IPS-18c (cell line): ENCODE results near the gene MYO18B.

Source experiments
- H3K4me3 ChIP-seq: 2 replicates; pipeline ENCODE4 v1.7.0; 2013; ENCODE audit warnings: low read depth, mild to moderate bottlenecking, low read length, moderate library complexity; ENCODE audit not compliant: insufficient read depth
- H3K9me3 ChIP-seq: one replicate; pipeline ENCODE4 v1.6.1; 2013; ENCODE audit warnings: mild to moderate bottlenecking, low read length, moderate library complexity; ENCODE audit not compliant: control insufficient read depth, insufficient read depth

Gene MYO18B

GRCh38 chr22:25845985-25846745 lies 104.2 kb downstream of the MYO18B start:
- H3K4me3 ChIP-seq: no peak overlapping the region
- no peaks in the 10 kb centered on the region for H3K9me3 ChIP-seq

GRCh38 chr22:25847451-25847850 lies 105.5 kb downstream of the MYO18B start:
- H3K4me3 ChIP-seq: no peak overlapping the region
- peaks cover 2% of the 10 kb centered on the region for H3K9me3 ChIP-seq

GRCh38 chr22:25848954-25849353 lies 107.0 kb downstream of the MYO18B start:
- Histone ChIP-seq H3K4me3 (no peak overlapping the region), H3K9me3 (peaks cover 2% of the 10 kb centered on the region)

DNA sequence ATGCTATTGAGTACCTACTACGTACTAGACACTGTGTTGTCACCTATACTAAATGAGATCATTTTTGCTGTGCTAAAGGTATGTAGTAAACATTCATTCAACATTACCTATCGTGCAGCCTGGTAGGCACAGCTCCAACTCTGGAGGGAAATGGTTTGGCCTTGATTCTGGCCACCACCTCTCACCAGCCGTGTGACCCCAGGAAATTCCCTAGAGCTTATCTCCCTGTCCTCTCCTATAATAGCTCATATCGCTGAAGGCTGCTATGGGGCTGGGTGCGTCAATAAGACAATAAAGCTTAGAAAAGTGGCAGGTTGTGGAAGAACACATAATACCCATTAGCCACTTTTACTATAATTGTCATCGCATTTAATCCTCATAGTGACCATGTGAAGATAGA lies 107.5 kb downstream of the MYO18B start:
- Histone ChIP-seq H3K4me3 (no peak overlapping the region), H3K9me3 (peaks cover 2% of the 10 kb centered on the region)

- no peak overlapping the region for H3K4me3 ChIP-seq
- peaks cover 2% of the 10 kb centered on the region for H3K9me3 ChIP-seq
Observed at GRCh38 chr22:25852223-25852622, 110.2 kb downstream of the MYO18B start.

DNA sequence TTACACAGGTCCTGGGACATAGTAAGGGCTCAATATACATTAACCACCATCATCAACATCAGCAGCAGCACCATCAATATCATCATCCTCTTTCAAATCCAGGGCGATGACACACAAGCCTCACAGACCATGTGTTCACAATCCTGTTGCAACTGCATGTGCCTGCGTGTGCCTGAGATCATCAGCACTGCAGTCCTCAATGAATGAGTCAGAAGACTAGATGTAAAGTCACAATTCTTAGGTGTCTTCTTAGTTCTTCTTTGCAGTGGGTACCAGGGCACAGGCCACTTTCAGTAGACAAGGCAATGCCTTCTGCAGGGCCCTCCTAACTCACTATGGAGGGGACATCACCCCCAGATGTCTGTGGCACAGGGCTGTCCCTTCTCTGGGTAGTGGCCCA lies 111.1 kb downstream of the MYO18B start:
- peaks cover 2% of the 10 kb centered on the region for H3K9me3 ChIP-seq
- no peak overlapping the region for H3K4me3 ChIP-seq

DNA sequence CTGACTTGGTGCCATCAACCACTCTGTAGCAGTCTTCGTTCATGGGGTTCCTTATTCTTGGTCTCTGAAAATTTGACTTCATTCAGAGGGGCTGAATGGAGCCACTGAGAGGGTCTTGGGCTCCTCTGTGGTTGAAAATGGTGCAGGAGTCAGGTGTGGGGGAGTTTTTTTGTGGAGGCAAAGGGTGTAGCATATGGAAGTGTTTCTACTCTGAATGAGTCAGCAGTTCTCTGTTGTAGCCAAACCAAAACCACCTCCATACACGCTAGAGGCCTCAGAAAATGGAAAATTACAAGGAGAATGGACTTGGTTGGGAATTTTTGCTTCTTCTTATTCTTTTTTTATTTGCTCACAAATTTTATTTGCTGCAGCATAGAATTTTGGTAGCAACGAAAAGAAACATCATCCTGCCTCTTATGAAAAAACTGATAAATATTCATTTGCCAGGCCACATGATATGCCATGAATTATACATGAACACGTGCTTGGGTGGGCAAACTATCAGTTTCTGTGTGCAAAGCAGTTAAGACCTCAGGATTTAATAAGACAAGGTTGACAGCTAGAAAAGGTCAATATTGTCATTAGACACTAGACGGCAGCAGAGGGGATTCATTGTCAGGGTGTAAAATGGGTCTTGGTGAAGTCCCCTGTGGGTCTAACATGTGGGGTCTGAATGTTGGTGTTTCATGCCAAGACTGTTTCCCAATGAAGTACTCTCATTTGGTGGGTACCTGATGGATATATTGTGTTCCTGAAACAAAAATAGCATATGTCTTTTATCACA lies 111.7 kb downstream of the MYO18B start:
- Histone ChIP-seq H3K9me3 (peaks cover 2% of the 10 kb centered on the region), H3K4me3 (no peak overlapping the region)

GRCh38 chr22:25869771-25870170 lies 127.8 kb downstream of the MYO18B start:
- H3K9me3 ChIP-seq: no peaks in the 10 kb centered on the region

GRCh38 chr22:25874327-25874726 lies 132.3 kb downstream of the MYO18B start:
- Histone ChIP-seq H3K9me3 (no peaks in the 10 kb centered on the region), H3K4me3 (no peak overlapping the region)

More at GRCh38 chr22:25869771-25870170, 127.8 kb downstream of the MYO18B start:
- no peak overlapping the region for H3K4me3 ChIP-seq

GRCh38 chr22:25875461-25875860 lies 133.5 kb downstream of the MYO18B start:
- no peaks in the 10 kb centered on the region for H3K9me3 ChIP-seq
- H3K4me3 ChIP-seq: no peak overlapping the region

- H3K4me3 ChIP-seq: no peak overlapping the region
- H3K9me3 ChIP-seq: no peaks in the 10 kb centered on the region
Observed at GRCh38 chr22:25876871-25877270, 134.9 kb downstream of the MYO18B start.

- Histone ChIP-seq H3K4me3 (no peak overlapping the region), H3K9me3 (no peaks in the 10 kb centered on the region)
Observed at GRCh38 chr22:25878933-25879332, 136.9 kb downstream of the MYO18B start.

DNA sequence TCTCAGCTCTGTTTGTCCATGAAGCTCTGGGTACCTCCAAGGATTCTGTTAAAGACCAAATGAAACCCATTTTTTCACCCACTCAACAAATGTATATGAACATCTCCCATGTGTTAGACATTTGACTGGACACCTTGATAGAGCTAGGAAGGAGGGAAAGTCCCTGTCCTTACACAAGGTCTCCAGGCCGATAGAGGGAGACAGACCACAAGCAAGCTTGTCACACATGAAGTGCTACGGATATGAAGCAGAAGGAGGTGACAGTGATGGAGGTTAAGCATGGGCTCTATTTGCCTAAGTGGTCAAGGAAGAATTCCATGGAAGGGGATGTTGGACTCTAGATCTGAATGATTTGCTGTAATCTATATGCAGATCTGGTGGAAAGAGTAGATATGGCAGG lies 138.5 kb downstream of the MYO18B start:
- Histone ChIP-seq H3K4me3 (no peak overlapping the region), H3K9me3 (no peaks in the 10 kb centered on the region)

DNA sequence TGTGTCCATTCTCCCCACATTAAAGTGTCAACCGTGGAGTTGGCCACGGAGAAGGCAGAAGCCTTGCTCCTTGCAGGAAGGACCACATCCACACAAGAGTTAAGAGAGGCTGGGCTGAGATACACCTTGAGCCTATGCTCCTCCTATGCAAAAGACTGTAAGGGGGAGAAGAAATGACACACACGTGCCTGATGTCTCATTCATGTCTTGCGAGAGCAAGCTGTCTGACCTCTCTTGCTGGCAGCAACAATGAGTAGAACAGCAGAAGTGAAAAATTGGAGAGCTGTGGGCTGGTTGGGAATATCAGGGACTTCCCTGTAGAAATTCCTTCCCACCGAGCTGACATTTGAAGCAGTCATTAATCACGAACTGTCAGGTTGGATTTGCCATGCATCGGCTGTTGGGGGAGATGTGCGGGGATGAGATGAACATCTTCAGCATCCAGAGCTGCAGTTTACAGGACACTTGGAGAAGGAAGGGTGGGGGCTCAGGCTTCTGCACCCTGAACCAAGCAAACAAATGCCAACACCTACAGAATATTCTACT lies 139.3 kb downstream of the MYO18B start:
- Histone ChIP-seq H3K9me3 (no peaks in the 10 kb centered on the region), H3K4me3 (no peak overlapping the region)

DNA sequence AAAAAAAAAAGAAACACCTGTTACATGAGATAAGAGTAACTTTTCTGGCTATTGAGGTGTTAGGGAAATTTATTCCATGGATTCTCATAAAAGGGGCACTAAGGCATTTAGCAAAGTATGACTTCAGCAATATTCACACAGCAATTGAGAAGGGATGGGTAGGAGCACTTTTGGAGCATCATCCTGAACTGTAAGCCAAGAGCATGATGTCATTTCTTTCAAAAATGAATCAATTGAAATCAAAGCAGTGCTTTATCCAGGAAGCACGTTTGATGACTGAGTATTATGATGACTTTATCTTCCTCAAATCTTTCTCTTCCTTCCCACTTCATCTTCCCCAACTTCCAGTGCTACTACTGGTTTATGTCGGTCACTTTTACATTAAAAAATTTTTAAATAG lies 140.4 kb downstream of the MYO18B start:
- Histone ChIP-seq H3K4me3 (no peak overlapping the region), H3K9me3 (no peaks in the 10 kb centered on the region)

- H3K4me3 ChIP-seq: no peak overlapping the region
- no peaks in the 10 kb centered on the region for H3K9me3 ChIP-seq
Observed at GRCh38 chr22:25883482-25884033, 141.6 kb downstream of the MYO18B start.

DNA sequence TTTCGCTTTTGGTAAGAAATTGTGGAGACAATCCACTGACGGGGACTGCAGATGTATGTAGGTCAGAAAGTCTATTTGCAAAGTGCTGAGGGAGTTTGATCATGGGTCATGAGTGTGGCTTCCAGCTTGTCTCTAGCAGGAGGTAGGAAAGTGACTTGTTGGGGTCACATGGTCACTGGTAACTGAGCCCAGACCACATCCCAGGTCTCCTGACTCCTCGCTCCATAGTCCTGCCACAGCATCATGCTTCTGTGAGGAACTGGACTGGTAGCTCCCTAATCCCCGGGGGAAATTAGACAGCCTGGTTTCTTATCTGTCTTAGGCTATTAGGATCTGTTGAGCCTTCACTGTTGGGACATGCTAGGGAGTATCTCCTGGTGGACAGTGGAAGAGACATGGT lies 142.1 kb downstream of the MYO18B start:
- Histone ChIP-seq H3K4me3 (no peak overlapping the region), H3K9me3 (no peaks in the 10 kb centered on the region)
